ENCODE data around the gene PNLIPRP1. TPM values are rescaled to one million over a fixed set of nuclear protein-coding genes. Genes with fewer than 3 reads are reported as not detected.

Gene PNLIPRP1
- polyA plus RNA-seq, 1 donor (not counting 4 experiments of a cell fraction or from before 2014, with no cell fraction given) = not detected

- Histone ChIP-seq H3K27me3 (ENCODE audit: control insufficient read depth, extremely low read depth, insufficient read depth, low read length) (peaks cover 13% of the 10 kb centered on the region), H3K9me3 (ENCODE audit: control insufficient read depth, low read depth, low read length) (no peaks in the 10 kb centered on the region), H4K20me1 (ENCODE audit: control insufficient read depth, extremely low read depth, insufficient read depth, low read length) (no peaks in the 10 kb centered on the region), H2AFZ (ENCODE audit: control insufficient read depth, low read length) (no peak overlapping the region), H3K4me3 (ENCODE audit: control insufficient read depth in 2 of 3, extremely low read depth in 1 of 3, insufficient read depth in 2 of 3, low read depth in 1 of 3, low read length in 3 of 3) (no peak overlapping the region), H3K36me3 (ENCODE audit: control insufficient read depth in 2 of 2, extremely low read depth in 1 of 2, insufficient read depth in 2 of 2, low read length in 2 of 2) (no peaks in the 10 kb centered on the region), H3K9ac (ENCODE audit: control insufficient read depth, extremely low read depth, insufficient read depth, low read length) (no peak overlapping the region), H3K79me2 (ENCODE audit: control insufficient read depth, insufficient read depth, low read length) (no peaks in the 10 kb centered on the region), H3K9me1 (ENCODE audit: control insufficient read depth, extremely low read depth, insufficient read depth, low read length) (no peaks in the 10 kb centered on the region), H3K4me2 (ENCODE audit: control insufficient read depth, extremely low read depth, insufficient read depth, low read depth, low read length) (no peak overlapping the region), H3K27ac (ENCODE audit: control insufficient read depth, insufficient read depth, low read length) (no peak overlapping the region), H3K4me1 (ENCODE audit: control insufficient read depth, extremely low read depth, insufficient read depth, low read length) (no peaks in the 10 kb centered on the region)
- dilution Hi-C loops (cut with MboI; ENCODE audit: extremely low pct_ligation_motif_present, low sequenced_read_pairs) = no loop called here
- DNase-seq (ENCODE audit: low read depth, low spot score) (no peak), FAIRE-seq (no peak)
- no peak for TF ChIP-seq EZH2 (IDR thresholded peaks at IDR 0.05; ENCODE audit: low read length)
- no peak for TF ChIP-seq CTCF (optimal IDR thresholded peaks at IDR 0.05 in 1 of 3, IDR thresholded peaks at IDR 0.05 in 1 of 3, conservative IDR thresholded peaks at IDR 0.05 in 1 of 3; ENCODE audit: extremely low read depth in 1 of 3, insufficient read depth in 2 of 3, low read length in 3 of 3)
These were observed 36.1 kb downstream of the PNLIPRP1 start for GRCh38 chr10:116626815-116627214.

GRCh38 chr10:116627386-116627933, 36.7 kb downstream of the PNLIPRP1 start:
- H3K79me2 ChIP-seq (ENCODE audit: control insufficient read depth, insufficient read depth, low read length) = no peaks in the 10 kb centered on the region
- dilution Hi-C loops (cut with MboI; ENCODE audit: extremely low pct_ligation_motif_present, low sequenced_read_pairs) = no loop called here
- FAIRE-seq (no peak), DNase-seq (ENCODE audit: low read depth, low spot score) (no peak)
- no peaks in the 10 kb centered on the region for H4K20me1 ChIP-seq (ENCODE audit: control insufficient read depth, extremely low read depth, insufficient read depth, low read length)
- H3K4me3 ChIP-seq (ENCODE audit: control insufficient read depth in 2 of 3, extremely low read depth in 1 of 3, insufficient read depth in 2 of 3, low read depth in 1 of 3, low read length in 3 of 3) = peak overlapping the region in 1 of 3 experiments; percentile 14
- no peak overlapping the region for H3K27ac ChIP-seq (ENCODE audit: control insufficient read depth, insufficient read depth, low read length)
- H3K27me3 ChIP-seq (ENCODE audit: control insufficient read depth, extremely low read depth, insufficient read depth, low read length) = peaks cover 13% of the 10 kb centered on the region
- H3K4me1 ChIP-seq (ENCODE audit: control insufficient read depth, extremely low read depth, insufficient read depth, low read length) = no peaks in the 10 kb centered on the region
- no peak overlapping the region for H3K4me2 ChIP-seq (ENCODE audit: control insufficient read depth, extremely low read depth, insufficient read depth, low read depth, low read length)
- no peaks in the 10 kb centered on the region for H3K9me1 ChIP-seq (ENCODE audit: control insufficient read depth, extremely low read depth, insufficient read depth, low read length)
- TF ChIP-seq EZH2 (IDR thresholded peaks at IDR 0.05; ENCODE audit: low read length) (no peak), CTCF (optimal IDR thresholded peaks at IDR 0.05 in 1 of 3, IDR thresholded peaks at IDR 0.05 in 1 of 3, conservative IDR thresholded peaks at IDR 0.05 in 1 of 3; ENCODE audit: extremely low read depth in 1 of 3, insufficient read depth in 2 of 3, low read length in 3 of 3) (peak in 2 of 3 experiments; percentile 67 to 71)
- no peak overlapping the region for H2AFZ ChIP-seq (ENCODE audit: control insufficient read depth, low read length)
- no peaks in the 10 kb centered on the region for H3K36me3 ChIP-seq (ENCODE audit: control insufficient read depth in 2 of 2, extremely low read depth in 1 of 2, insufficient read depth in 2 of 2, low read length in 2 of 2)
- H3K9ac ChIP-seq (ENCODE audit: control insufficient read depth, extremely low read depth, insufficient read depth, low read length) = no peak overlapping the region
- H3K9me3 ChIP-seq (ENCODE audit: control insufficient read depth, low read depth, low read length) = no peaks in the 10 kb centered on the region

Measured in keratinocyte (primary cell).